Tibial nerve (tissue), 4 donors: ENCODE measurements around the gene TAGLN3. TPM values are rescaled to one million over a fixed set of nuclear protein-coding genes. Genes with fewer than 3 reads are reported as not detected.
A peak's percentile ranks its signal among the peaks of the same experiment; 100 is the strongest.

Experiments used
- DNase-seq, 2 donors: peaks; one replicate each; pipeline ENCODE4 v3.0.0-alpha.2; 2019; ENCODE audit warnings: low spot score in 2 of 2
- H3K27ac ChIP-seq, 4 donors: fragments of 200-600 bp; sonication (generic) in 3 of 4; one replicate each; pipeline ENCODE4 v1.5.1; 2017 to 2019; ENCODE audit warnings: mild to moderate bottlenecking in 1 of 4
- H3K27me3 ChIP-seq, 2 donors: fragments of 200-600 bp; sonication (generic) in 1 of 2; one replicate each; pipeline versions ENCODE4 v1.5.1 to v1.6.0; 2017 to 2019
- H3K36me3 ChIP-seq, 3 donors: fragments of 200-600 bp; sonication (generic); one replicate each; pipeline ENCODE4 v1.5.1; 2018 to 2019
- H3K4me1 ChIP-seq, 4 donors: fragments of 200-600 bp; sonication (generic) in 3 of 4; one replicate each; pipeline ENCODE4 v1.5.1; 2017 to 2019
- H3K4me3 ChIP-seq, 4 donors: fragments of 200-600 bp; sonication (generic) in 3 of 4; one replicate each; pipeline ENCODE4 v1.5.1; 2017 to 2019; ENCODE audit warnings: mild to moderate bottlenecking in 1 of 4, moderate library complexity in 1 of 4
- H3K9me3 ChIP-seq, 4 donors: fragments of 200-600 bp; sonication (generic) in 3 of 4; one replicate each; pipeline ENCODE4 v1.5.1; 2017 to 2019
- EP300 ChIP-seq, 2 donors: sonication (generic); formaldehyde crosslinking; IDR thresholded peaks; one replicate each; pipeline ENCODE4 v1.6.1; 2017; ENCODE audit warnings: antibody characterized with exemption in 2 of 2, mild to moderate bottlenecking in 1 of 2
- POLR2A ChIP-seq, 2 donors: fragments of 450-650 bp; IDR thresholded peaks; one replicate each; pipeline ENCODE4 v1.6.1; 2017; ENCODE audit warnings: antibody characterized with exemption in 2 of 2, mild to moderate bottlenecking in 2 of 2, moderate library complexity in 2 of 2
- WGBS, 2 donors: methylation state at CpG; one replicate each; pipeline ENCODE4 v1.1.5; 2018; 5-methylcytosine and 5-hydroxymethylcytosine counted together
- total RNA-seq, 4 donors: library from RNA; depleted of rRNA; stranded (reverse); fragments of >200 nt; gene quantifications; one replicate each; pipeline ENCODE4 v1.1.0, GENCODE V29; 2016
- TF ChIP-seq, protein P1 (sequence below), 5 experiments: fragments of 200-600 bp in 3 of 5; fragments of 450-650 bp in 2 of 5; sonication (generic) in 3 of 5; IDR thresholded peaks; one replicate each; pipeline ENCODE4 v1.5.1; 2016 to 2019; ENCODE audit warnings: antibody characterized with exemption in 5 of 5, mild to moderate bottlenecking in 3 of 5, moderate library complexity in 2 of 5

TAGLN3 gene
- total RNA-seq, 4 donors from 2014 or later: 3.1 TPM; not detected in 3

DNA sequence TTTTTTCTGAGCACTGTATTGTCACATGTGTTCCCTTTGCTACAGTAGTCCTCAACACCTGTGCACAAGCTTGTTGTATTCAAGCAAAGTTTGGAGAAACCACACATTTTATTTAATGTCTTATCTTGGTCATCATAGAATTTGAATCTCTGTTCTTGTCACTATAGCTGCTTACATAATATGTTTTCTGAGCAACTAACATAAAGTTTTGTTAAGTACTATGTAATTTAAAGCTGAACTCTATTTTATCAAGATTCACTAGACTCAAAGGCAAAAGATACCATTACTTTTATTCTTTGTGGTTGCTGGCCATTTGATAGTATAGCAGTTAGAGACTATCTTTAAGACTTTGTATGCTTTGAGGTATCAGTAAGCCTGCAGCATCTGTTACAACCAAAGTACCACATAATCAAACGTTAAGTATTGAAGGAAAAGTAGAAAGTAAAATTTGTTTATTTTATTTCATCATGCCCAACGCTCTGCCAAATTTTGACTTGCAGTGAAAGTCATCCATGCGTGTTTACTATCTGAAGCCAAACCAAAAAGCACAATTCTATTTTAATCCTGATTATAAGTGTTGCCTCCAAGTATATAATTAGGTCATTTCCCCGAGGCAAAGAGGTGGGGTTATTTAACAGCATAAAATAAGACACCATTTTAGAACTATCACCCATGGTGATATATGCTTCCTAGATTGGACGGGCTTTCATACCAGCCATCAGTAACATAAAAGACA is 30.2 kb upstream of the TAGLN3 start:
- H3K27ac ChIP-seq: peak overlapping the region in 2 of 4 donors; percentile 28 to 39

DNA sequence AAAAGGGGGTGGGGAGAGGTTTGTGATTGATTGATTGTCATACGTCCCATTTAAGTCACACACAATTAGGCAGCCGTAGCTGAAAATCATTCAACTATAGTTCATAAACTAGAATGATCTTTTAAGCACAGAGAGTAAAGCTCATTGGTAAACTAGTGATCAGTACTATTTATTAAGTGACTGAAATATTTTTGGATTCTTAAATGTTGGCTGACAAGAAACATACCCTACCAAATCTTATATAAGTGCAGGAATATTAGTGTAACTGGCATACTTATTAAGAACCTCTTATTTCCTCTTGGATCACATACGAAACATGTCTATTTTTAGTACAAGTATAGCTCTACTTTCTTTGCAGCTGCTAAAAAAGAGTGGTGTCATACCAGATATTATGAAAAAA is 28.3 kb upstream of the TAGLN3 start:
- no peaks in the 10 kb centered on the region for H3K27me3 ChIP-seq
- peaks cover 0 to 21% (median 0%) of the 10 kb centered on the region in 3 donors for H3K36me3 ChIP-seq
- TF ChIP-seq, protein P1, sequence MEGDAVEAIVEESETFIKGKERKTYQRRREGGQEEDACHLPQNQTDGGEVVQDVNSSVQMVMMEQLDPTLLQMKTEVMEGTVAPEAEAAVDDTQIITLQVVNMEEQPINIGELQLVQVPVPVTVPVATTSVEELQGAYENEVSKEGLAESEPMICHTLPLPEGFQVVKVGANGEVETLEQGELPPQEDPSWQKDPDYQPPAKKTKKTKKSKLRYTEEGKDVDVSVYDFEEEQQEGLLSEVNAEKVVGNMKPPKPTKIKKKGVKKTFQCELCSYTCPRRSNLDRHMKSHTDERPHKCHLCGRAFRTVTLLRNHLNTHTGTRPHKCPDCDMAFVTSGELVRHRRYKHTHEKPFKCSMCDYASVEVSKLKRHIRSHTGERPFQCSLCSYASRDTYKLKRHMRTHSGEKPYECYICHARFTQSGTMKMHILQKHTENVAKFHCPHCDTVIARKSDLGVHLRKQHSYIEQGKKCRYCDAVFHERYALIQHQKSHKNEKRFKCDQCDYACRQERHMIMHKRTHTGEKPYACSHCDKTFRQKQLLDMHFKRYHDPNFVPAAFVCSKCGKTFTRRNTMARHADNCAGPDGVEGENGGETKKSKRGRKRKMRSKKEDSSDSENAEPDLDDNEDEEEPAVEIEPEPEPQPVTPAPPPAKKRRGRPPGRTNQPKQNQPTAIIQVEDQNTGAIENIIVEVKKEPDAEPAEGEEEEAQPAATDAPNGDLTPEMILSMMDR (IDR thresholded peaks at IDR 0.05): no peak
- TF ChIP-seq EP300 (IDR thresholded peaks at IDR 0.05) (no peak), POLR2A (IDR thresholded peaks at IDR 0.05) (no peak)
- WGBS, 2 donors: 83 to 91% methylated on average over 3 of the region's 3 CpGs
- DNase-seq: no peak
- H3K9me3 ChIP-seq: no peaks in the 10 kb centered on the region
- no peak overlapping the region for H3K27ac ChIP-seq
- no peak overlapping the region for H3K4me3 ChIP-seq
- H3K4me1 ChIP-seq: peaks cover 0 to 32% (median 6%) of the 10 kb centered on the region in 4 donors

More for the DNA sequence above, 30.2 kb upstream of the TAGLN3 start:
- H3K4me3 ChIP-seq: no peak overlapping the region
- peaks cover 0 to 16% (median 0%) of the 10 kb centered on the region in 3 donors for H3K36me3 ChIP-seq
- H3K9me3 ChIP-seq: no peaks in the 10 kb centered on the region
- H3K27me3 ChIP-seq: no peaks in the 10 kb centered on the region
- DNase-seq: no peak
- H3K4me1 ChIP-seq: peaks cover 0 to 32% (median 6%) of the 10 kb centered on the region in 4 donors
- WGBS, 2 donors: 49 to 51% methylated on average over 5 of the region's 5 CpGs
- TF ChIP-seq, protein P1 (IDR thresholded peaks at IDR 0.05): no peak
- TF ChIP-seq EP300 (IDR thresholded peaks at IDR 0.05): no peak
- TF ChIP-seq POLR2A (IDR thresholded peaks at IDR 0.05): no peak

DNA sequence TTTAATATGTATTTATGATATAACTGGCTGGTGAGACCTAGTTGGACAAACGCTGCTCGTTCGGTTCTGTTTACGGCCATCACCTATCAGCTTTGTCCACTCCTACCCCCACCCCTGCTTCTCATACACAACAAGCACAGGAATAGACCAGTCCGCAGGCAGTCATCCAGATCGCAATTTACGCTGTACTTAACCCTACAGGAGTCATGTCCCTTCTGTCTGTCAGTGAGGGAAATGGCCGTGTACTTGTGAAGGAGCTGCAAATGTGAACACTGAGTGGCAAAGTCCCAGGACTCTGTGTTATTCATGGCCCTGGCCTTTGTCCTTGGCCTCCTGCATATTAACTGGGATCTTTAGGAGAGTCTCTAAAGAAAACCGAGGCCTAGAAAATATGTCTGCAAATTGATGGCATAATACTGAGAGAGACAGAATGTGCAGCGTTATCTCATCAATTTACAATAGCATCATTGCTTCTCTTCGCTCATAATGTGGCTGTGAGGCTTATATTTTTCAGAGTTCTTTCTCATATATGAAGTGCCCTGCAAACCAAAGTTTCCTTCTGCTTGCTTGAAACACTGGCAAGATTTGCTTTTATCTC is 27.1 kb upstream of the TAGLN3 start:
- Histone ChIP-seq H3K27ac (peak overlapping the region in 2 of 4 donors; percentile 2 to 19), H3K4me1 (peaks cover 0 to 30% (median 6%) of the 10 kb centered on the region in 4 donors), H3K27me3 (no peaks in the 10 kb centered on the region), H3K36me3 (peaks cover 0 to 21% (median 0%) of the 10 kb centered on the region in 3 donors), H3K4me3 (no peak overlapping the region), H3K9me3 (no peaks in the 10 kb centered on the region)
- 55 to 59% methylated on average over 11 of the region's 11 CpGs for WGBS, 2 donors
- no peak for TF ChIP-seq POLR2A (IDR thresholded peaks at IDR 0.05)
- TF ChIP-seq, protein P1 (IDR thresholded peaks at IDR 0.05): no peak
- DNase-seq: no peak

DNA sequence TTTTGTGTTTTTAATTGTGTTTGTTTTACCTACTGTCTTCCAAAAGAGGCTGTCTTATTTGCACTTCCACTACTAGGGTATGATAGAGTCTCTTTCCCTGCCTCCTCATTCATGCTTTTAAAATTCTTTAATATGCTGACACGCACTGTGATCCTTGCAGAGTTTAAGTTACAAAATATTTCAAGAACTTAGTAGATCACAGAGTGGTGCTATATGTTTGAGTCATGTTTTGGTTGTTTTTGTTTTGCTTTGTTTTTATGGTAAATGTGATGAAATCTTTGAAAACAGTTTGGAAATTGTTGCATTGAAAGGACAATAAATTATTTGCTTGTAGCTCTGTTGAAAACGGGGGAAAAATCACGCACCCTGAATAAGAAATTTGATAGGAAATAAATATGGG is 25.8 kb upstream of the TAGLN3 start:
- H3K4me1 ChIP-seq: peaks cover 0 to 17% (median 2%) of the 10 kb centered on the region in 4 donors
- peaks cover 0 to 21% (median 0%) of the 10 kb centered on the region in 3 donors for H3K36me3 ChIP-seq
- H3K4me3 ChIP-seq: no peak overlapping the region
- H3K27ac ChIP-seq: no peak overlapping the region
- TF ChIP-seq EP300 (IDR thresholded peaks at IDR 0.05) (no peak), POLR2A (IDR thresholded peaks at IDR 0.05) (no peak)
- TF ChIP-seq, protein P1 (IDR thresholded peaks at IDR 0.05): no peak
- WGBS, 2 donors: 70 to 79% methylated on average over 3 of the region's 3 CpGs
- DNase-seq: no peak
- H3K9me3 ChIP-seq: no peaks in the 10 kb centered on the region
- H3K27me3 ChIP-seq: no peaks in the 10 kb centered on the region

DNA sequence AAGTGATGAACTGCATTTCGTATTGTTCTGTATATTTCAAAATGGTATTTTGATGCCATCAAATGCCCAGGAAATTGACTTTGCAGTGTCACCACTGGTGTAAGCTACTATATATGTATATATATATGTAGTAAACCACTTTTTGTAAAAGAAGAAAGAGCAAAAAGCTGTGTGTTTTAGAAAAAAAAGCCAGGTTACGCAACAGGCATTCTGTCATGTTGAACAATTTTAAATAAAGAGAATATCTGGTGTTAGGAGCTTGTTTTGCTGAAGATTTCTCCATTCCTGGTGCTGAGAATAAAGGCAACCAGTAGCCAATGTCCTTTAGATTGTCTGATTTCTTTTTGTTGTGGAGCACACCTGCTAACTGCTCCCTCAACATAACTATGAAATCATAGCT is 23.6 kb upstream of the TAGLN3 start:
- no peaks in the 10 kb centered on the region for H3K27me3 ChIP-seq
- no peaks in the 10 kb centered on the region for H3K9me3 ChIP-seq
- WGBS, 2 donors: 70 to 93% methylated on average over 2 of the region's 2 CpGs
- H3K27ac ChIP-seq: no peak overlapping the region
- no peak for DNase-seq
- peaks cover 0 to 21% (median 0%) of the 10 kb centered on the region in 3 donors for H3K36me3 ChIP-seq
- TF ChIP-seq POLR2A (IDR thresholded peaks at IDR 0.05): no peak
- TF ChIP-seq, protein P1 (IDR thresholded peaks at IDR 0.05): no peak
- TF ChIP-seq EP300 (IDR thresholded peaks at IDR 0.05): no peak
- peaks cover 0 to 15% (median 5%) of the 10 kb centered on the region in 4 donors for H3K4me1 ChIP-seq
- no peak overlapping the region for H3K4me3 ChIP-seq
